Measurements from ENCODE around the gene TMEM131.

The TMEM131 gene

DNA sequence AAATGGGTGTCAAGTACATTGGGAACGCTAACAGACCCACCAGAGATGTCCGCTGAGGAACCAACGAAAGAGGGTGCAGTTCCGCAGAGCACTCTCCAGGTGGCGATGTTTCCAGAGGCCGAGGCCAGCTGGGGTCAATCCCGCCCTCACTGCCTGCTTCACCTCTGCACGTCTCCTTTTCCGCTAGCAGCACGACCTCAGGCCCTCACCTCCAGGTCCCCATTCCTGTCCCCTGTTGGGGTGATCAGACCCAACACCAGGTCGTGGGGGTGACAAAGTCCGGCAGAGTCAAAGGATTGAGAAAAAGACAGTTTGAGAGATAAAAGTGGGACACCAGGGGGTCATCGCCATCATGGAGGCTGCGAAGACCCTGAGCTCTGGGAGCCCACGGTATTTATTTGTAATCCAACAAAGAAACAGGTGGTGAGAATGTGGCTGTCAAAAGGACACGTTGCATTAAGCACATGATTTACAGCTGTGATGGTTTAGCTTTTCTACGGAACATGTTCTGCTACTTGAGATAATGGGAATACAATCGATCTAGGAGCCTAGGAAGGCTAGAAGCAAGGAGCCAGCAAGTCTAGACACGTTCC lies 255.1 kb downstream of the TMEM131 start:
- Mint-ChIP-seq H3K27ac (no peak overlapping the region), H3K4me3 (peak overlapping the region in 1 of 2 donors; percentile 4), H3K36me3 (peaks cover 16 to 25% of the 10 kb centered on the region in 2 donors), H3K4me1 (peaks cover 14 to 17% of the 10 kb centered on the region in 2 donors), H3K27me3 (no peaks in the 10 kb centered on the region), H3K9me3 (no peaks in the 10 kb centered on the region)
- ATAC-seq (replicated peaks), result peak; percentile 65 to 71
- DNase-seq, result peak; percentile 21

DNA sequence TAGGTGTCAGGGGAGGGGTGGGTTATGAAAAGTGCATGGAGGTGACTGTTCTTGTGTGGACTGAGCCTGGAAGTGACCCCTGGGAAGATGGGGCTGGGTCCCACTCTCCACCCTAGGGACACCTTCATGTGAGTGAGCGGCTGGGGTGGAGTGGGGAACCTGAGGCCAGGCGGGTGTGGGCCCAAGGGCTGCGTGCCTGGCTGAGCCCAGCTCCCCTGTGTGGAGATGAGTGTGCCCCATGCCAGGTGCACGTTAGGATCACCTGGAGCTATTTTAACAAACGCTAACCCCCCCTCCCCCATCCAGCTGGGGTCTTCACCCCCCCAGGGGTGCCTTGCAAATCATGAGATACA lies 255.9 kb downstream of the TMEM131 start:
- H3K4me3 Mint-ChIP-seq, result no peak overlapping the region
- peak overlapping the region; percentile 37 for H3K27ac Mint-ChIP-seq
- ATAC-seq (replicated peaks) (no peak), DNase-seq (no peak)
- no peaks in the 10 kb centered on the region for H3K27me3 Mint-ChIP-seq
- peaks cover 10 to 11% of the 10 kb centered on the region in 2 donors for H3K4me1 Mint-ChIP-seq
- peaks cover 13 to 25% of the 10 kb centered on the region in 2 donors for H3K36me3 Mint-ChIP-seq
- H3K9me3 Mint-ChIP-seq, result no peaks in the 10 kb centered on the region

DNA sequence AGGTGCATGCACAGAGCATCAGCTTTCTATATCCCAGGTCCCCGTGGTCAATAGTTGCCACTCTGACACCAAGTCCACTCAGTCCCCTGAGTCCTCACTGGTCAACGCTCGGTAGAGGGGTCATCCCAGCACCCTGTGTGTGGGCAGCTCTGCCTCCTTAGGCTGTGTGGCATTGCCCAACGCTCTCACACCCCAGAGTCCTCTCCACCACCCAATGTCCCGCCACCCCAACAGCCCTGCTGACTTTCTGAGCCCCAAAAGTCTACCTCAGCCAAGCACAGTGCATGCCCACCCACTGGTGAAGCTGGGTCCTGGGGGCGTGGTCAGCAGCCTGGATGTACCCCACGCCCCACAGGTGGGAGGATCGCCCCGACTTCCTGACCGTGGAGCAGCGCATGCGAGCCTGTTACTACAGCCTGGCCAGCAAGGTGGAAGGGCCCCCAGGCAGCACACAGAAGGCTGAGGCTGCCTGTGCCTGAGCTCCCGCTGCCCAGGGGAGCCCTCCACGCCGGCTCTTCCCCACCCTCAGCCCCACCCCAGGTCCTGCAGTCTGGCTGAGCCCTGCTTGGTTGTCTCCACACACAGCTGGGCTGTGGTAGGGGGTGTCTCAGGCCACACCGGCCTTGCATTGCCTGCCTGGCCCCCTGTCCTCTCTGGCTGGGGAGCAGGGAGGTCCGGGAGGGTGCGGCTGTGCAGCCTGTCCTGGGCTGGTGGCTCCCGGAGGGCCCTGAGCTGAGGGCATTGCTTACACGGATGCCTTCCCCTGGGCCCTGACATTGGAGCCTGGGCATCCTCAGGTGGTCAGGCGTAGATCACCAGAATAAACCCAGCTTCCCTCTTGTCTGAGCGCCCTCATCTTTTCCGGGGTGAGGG lies 256.5 kb downstream of the TMEM131 start:
- Mint-ChIP-seq H3K36me3 (peaks cover 11 to 22% of the 10 kb centered on the region in 2 donors), H3K4me1 (peaks cover 10 to 11% of the 10 kb centered on the region in 2 donors), H3K9me3 (no peaks in the 10 kb centered on the region), H3K27me3 (no peaks in the 10 kb centered on the region), H3K27ac (peak overlapping the region; percentile 37), H3K4me3 (no peak overlapping the region)
- no peak for DNase-seq
- no peak for ATAC-seq (replicated peaks)

DNA sequence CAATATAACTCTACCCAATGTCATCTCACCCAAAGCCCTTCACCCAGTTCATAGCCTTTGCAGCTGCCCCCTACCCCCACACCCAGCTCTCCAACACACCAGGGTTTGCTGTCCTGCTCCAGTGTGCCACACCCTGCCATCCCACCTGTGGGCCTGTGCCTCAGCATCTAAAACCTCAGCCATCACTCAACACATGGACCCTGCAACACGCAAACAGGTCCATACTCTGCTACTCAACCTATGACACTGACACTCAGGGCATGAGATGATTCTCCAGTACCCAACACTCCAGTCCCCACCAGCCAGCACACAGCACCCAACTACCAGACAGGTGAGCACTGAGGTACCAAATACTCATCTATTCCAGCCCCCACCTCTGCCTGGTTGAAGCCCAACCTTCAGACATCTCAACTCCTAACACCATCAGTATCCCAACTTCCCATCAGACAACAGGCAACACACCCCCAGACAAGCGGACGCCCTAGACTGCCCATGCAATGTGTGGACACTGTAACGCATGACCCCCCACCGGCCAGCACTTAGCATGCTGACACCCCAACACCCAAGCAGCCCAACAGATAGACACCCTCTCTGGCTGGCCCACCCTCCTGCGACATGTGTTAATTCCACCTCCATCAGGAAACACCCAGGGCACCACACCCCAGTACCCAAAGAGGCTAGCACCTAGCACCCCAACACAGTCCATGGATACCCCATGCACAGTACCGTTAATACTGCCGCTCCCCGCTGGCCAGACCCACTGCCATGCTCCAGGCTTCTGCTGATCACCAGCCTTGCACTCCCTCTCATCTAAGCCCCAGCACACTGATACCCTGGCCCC lies 257.3 kb downstream of the TMEM131 start:
- Mint-ChIP-seq H3K27ac (peak overlapping the region; percentile 3), H3K4me3 (no peak overlapping the region), H3K4me1 (peaks cover 10 to 11% of the 10 kb centered on the region in 2 donors), H3K36me3 (peaks cover 4 to 15% of the 10 kb centered on the region in 2 donors), H3K27me3 (no peaks in the 10 kb centered on the region), H3K9me3 (no peaks in the 10 kb centered on the region)
- no peak for DNase-seq
- ATAC-seq (replicated peaks), result no peak

GRCh38 chr2:97737421-97738178 lies 258.1 kb downstream of the TMEM131 start:
- ATAC-seq (replicated peaks) (no peak), DNase-seq (no peak)
- no peak overlapping the region for H3K27ac Mint-ChIP-seq
- no peaks in the 10 kb centered on the region for H3K27me3 Mint-ChIP-seq
- no peaks in the 10 kb centered on the region for H3K9me3 Mint-ChIP-seq
- H3K4me1 Mint-ChIP-seq, result peaks cover 9 to 10% of the 10 kb centered on the region in 2 donors
- peaks cover 0 to 10% of the 10 kb centered on the region in 2 donors for H3K36me3 Mint-ChIP-seq
- H3K4me3 Mint-ChIP-seq, result no peak overlapping the region

DNA sequence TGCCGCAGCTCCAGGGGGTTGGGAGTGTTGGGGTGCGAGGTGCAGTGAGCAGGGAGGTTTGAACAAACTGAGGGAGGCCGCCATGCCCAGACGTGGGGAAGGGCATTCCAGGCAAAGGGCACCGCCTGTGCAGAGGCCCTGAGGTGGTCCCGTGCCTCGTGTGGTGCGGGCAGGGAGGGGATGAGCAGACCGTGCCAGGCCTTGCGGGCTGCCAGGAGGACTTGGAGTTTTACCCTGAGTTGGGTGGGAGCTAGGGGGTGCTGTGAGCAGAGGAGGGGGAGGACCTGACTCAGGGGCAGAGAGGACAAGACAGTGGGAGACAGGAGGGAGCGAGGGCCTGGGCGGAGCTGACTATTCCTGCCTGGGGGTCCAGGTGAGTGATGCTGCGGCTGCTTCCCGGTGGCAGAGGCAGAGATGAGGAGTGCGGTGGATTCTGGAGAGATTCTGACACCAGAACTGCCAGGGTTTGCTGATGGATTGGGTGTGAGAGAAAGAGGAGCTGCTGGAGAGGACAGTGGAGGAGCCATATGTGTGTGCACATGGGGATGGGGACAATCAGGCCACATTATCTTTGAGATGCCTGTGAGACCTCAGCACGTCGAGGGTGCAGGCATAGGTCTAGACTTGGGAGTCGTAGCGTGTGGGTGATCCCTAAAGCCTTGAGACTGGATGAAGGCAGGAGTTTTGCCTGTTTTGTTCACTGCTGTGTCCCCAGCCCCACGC lies 259.0 kb downstream of the TMEM131 start:
- no peak for ATAC-seq (replicated peaks)
- Mint-ChIP-seq H3K36me3 (peaks cover 0 to 8% of the 10 kb centered on the region in 2 donors), H3K9me3 (no peaks in the 10 kb centered on the region)

DNA sequence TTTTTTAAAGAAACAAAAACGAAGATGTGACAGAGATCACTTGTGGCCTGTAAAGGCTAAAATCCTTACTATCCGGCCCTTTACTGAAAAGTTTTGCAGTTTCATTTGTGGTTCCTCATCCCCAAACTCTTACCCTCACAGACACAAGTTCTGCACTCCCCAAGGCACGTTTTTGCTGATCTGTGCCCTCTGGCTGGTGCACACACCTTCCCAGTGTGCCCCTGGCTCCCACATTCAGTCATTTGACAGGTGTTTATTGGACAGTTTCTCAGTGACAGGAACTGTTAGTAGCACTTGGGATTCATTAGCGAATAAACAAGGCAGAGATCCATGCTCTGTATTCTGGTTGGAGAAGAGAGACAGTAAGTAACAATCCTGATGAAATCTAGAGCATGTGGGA lies 259.6 kb downstream of the TMEM131 start:
- Mint-ChIP-seq H3K27me3 (no peaks in the 10 kb centered on the region), H3K4me3 (no peak overlapping the region), H3K36me3 (peaks cover 0 to 9% of the 10 kb centered on the region in 2 donors), H3K9me3 (peaks cover 0 to 4% of the 10 kb centered on the region in 2 donors), H3K4me1 (peaks cover 5 to 7% of the 10 kb centered on the region in 2 donors), H3K27ac (no peak overlapping the region)
- no peak for ATAC-seq (replicated peaks)
- DNase-seq, result no peak

More for the DNA sequence above, 259.0 kb downstream of the TMEM131 start:
- Mint-ChIP-seq H3K4me3 (no peak overlapping the region), H3K27ac (no peak overlapping the region), H3K27me3 (no peaks in the 10 kb centered on the region), H3K4me1 (peaks cover 5 to 8% of the 10 kb centered on the region in 2 donors)
- DNase-seq, result no peak

- no peak overlapping the region for H3K4me3 Mint-ChIP-seq
- peaks cover 0 to 4% of the 10 kb centered on the region in 2 donors for H3K4me1 Mint-ChIP-seq
- H3K27me3 Mint-ChIP-seq, result no peaks in the 10 kb centered on the region
- no peak overlapping the region for H3K27ac Mint-ChIP-seq
- no peak for ATAC-seq (replicated peaks)
- peaks cover 1 to 5% of the 10 kb centered on the region in 2 donors for H3K9me3 Mint-ChIP-seq
- peaks cover under 1 to 13% of the 10 kb centered on the region in 2 donors for H3K36me3 Mint-ChIP-seq
- no peak for DNase-seq
These were observed 260.6 kb downstream of the TMEM131 start for GRCh38 chr2:97735161-97735561.

DNA sequence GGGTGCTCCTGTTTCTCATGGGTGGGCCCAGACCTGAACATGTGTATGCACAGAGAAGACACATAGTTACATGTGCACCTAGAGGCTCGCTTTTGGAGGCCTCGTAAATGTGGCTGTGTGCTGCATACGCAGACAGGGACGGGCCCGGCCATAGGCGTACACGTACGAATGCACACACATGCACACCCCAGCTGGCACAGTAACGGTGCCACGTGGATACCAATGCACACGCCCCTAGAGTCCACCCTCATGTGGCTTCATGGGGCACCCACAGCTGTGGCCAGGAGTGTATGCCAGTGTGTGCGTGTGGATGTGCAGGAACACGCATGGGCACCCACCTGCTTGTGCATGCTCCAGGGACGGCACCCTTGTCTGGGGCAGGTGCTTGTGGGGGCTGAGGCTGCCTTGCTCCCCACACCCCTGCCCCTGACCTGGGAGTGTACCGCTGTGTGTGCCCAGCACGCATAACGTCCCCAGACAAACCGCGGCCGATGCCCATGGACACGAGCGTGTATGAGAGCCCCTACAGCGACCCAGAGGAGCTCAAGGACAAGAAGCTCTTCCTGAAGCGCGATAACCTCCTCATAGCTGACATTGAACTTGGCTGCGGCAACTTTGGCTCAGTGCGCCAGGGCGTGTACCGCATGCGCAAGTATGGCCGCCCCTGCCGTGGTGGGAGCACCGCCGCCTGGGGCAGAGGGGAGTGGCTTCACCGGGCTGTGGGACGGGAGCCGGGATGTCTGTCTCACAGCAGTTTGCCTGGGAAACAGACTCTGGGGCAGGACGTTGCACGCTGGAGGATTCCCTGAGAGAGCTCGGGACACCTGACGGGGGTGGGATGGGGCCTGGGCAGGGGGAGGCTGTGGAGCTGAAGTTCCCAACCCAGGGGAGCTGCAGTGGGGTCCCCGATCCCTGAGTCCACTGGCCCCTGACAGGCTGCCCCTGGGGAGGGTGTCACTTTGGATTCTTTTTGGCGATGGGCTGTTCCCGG lies 261.4 kb downstream of the TMEM131 start:
- Mint-ChIP-seq H3K4me3 (no peak overlapping the region), H3K27ac (no peak overlapping the region), H3K36me3 (peaks cover 1 to 17% of the 10 kb centered on the region in 2 donors), H3K4me1 (peaks cover 0 to 4% of the 10 kb centered on the region in 2 donors), H3K9me3 (peaks cover 2 to 7% of the 10 kb centered on the region in 2 donors), H3K27me3 (no peaks in the 10 kb centered on the region)
- ATAC-seq (replicated peaks), result no peak
- DNase-seq, result no peak

DNA sequence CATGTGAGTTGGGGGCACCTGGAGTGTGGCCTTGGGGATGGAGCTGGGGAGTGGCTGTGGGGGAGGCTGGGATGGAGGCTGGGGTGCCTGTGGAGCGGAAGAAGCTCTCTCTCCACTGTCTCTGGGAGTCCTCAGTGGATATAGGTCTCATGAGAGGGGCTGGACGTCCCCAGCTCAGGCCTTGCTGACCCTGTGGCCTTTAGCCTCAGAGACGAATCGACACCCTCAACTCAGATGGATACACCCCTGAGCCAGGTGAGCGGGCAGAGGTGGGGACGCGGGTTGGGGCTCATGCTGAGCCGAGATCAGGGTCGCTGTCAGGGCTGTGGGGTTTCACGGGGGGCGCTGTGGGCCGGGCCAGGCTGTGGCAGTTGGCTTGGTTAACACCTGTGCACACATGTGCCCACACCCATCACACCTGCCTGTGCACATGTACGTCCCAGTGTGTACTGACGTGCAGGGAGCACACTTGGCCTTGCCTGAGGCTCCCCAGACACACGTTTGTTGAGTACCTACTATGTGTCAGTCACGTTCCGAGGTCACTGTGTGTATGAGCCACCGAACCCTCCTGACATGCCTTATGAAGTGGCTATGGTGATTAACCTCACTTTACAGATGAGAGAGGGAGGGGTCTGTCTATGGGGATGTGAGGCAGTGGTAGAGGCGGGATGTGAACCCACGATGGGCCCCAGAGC lies 262.3 kb downstream of the TMEM131 start:
- Mint-ChIP-seq H3K27me3 (no peaks in the 10 kb centered on the region), H3K4me1 (peaks cover 0 to 4% of the 10 kb centered on the region in 2 donors), H3K27ac (no peak overlapping the region), H3K9me3 (peaks cover 2 to 7% of the 10 kb centered on the region in 2 donors), H3K36me3 (peaks cover 1 to 17% of the 10 kb centered on the region in 2 donors), H3K4me3 (no peak overlapping the region)
- no peak for ATAC-seq (replicated peaks)
- DNase-seq, result no peak

GRCh38 chr2:97732436-97733340 lies 263.1 kb downstream of the TMEM131 start:
- no peaks in the 10 kb centered on the region for H3K27me3 Mint-ChIP-seq
- no peak for ATAC-seq (replicated peaks)
- no peaks in the 10 kb centered on the region for H3K4me1 Mint-ChIP-seq
- H3K9me3 Mint-ChIP-seq, result peaks cover 2 to 7% of the 10 kb centered on the region in 2 donors
- H3K4me3 Mint-ChIP-seq, result no peak overlapping the region
- DNase-seq, result no peak
- H3K27ac Mint-ChIP-seq, result no peak overlapping the region
- peaks cover 1 to 14% of the 10 kb centered on the region in 2 donors for H3K36me3 Mint-ChIP-seq
